ENCODE measurements around the gene ZBTB47.

Gene ZBTB47

DNA sequence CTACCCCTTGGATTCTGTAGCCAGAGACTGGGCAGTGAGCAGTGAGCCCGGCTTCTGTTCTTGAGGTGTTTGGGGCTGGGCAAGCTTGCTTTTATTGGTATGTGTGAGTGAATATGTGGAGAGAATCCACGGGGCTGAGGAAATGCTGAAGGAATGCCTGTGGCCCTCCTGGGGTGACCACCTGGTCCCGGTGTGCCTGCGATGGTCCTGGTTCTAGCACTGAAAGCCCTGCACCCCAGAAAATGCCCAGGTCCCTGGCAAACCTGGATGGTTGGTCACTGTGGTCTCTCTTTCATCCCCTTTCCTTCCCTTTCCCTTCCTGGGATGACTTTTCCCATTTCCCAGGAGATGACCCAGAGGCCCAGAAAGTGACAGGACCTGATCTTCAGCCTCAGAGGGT lies 4.2 kb downstream of the ZBTB47 start:
- no peak for DNase-seq (ENCODE audit: insufficient read length, low spot score)
- TF ChIP-seq POLR2A (IDR thresholded peaks at IDR 0.05; ENCODE audit: low read depth, low read length) = no peak
- FAIRE-seq = no peak

DNA sequence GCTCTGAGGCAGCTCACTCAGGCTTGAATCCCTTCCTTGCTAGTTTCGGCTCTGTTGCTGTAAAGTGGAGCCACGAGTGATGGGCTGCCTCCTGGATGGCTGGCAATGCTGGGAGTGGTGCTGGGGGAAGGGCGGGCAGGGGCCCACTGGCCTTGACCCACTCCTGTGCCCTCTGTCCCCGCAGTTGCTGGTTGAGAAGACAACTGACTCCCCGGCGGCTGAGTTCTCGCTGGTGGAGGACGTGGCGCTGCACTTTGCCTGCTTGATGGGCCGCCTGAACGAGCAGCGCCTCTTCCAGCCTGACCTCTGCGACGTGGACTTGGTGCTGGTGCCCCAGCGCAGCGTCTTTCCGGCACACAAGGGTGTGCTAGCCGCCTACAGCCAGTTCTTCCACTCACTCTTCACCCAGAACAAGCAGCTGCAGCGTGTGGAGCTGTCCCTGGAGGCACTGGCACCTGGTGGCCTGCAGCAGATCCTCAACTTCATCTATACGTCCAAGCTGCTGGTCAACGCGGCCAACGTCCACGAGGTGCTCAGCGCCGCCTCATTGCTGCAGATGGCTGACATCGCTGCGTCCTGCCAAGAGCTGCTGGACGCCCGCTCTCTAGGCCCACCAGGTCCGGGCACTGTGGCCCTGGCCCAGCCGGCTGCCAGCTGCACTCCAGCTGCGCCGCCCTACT lies 4.7 kb downstream of the ZBTB47 start:
- no peak for DNase-seq (ENCODE audit: insufficient read length, low spot score)
- no peak for FAIRE-seq
- no peak for TF ChIP-seq POLR2A (IDR thresholded peaks at IDR 0.05; ENCODE audit: low read depth, low read length)

DNA sequence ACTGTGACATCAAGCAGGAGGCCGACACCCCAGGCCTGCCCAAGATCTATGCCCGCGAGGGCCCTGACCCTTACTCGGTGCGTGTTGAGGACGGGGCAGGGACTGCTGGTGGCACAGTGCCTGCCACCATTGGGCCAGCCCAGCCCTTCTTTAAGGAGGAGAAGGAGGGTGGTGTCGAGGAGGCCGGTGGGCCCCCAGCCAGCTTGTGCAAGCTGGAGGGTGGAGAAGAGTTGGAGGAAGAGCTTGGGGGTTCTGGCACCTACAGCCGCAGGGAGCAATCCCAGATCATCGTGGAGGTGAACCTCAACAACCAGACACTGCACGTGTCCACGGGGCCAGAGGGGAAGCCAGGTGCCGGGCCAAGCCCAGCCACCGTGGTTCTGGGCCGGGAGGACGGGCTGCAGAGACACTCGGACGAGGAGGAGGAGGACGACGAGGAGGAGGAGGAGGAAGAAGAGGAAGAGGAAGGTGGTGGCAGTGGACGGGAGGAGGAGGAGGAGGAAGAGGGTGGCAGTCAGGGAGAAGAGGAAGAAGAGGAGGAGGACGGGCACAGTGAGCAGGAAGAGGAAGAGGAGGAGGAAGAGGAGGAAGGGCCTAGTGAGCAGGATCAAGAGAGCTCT lies 5.4 kb downstream of the ZBTB47 start:
- TF ChIP-seq POLR2A (IDR thresholded peaks at IDR 0.05; ENCODE audit: low read depth, low read length) = no peak
- FAIRE-seq = no peak

DNA sequence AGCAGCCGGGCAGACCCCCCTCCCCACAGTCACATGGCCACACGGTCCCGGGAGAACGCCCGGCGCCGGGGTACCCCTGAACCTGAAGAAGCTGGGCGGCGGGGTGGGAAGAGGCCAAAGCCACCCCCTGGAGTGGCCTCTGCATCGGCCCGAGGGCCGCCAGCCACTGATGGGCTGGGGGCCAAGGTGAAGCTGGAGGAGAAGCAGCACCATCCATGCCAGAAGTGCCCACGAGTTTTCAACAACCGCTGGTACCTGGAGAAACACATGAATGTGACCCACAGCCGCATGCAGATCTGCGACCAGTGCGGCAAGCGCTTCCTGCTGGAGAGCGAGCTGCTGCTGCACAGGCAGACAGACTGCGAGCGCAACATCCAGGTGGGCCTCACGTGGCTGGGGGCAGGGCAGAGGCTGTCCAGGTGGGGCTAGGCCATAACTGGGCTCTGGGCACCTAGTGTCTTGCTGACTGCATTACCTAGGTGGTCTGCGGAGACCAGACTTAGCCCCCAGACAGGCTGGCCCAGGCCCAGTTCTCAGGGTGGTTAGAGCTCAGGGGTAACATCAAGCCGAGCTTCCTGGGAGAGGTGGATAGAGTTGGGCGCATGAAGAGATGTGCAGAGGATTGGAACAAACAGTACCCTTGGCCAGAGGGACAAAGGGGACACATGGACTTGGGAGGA lies 6.1 kb downstream of the ZBTB47 start:
- no peak for TF ChIP-seq POLR2A (IDR thresholded peaks at IDR 0.05; ENCODE audit: low read depth, low read length)
- DNase-seq (ENCODE audit: insufficient read length, low spot score) = no peak
- no peak for FAIRE-seq

More for the DNA sequence above, 5.4 kb downstream of the ZBTB47 start:
- no peak for DNase-seq (ENCODE audit: insufficient read length, low spot score)

DNA sequence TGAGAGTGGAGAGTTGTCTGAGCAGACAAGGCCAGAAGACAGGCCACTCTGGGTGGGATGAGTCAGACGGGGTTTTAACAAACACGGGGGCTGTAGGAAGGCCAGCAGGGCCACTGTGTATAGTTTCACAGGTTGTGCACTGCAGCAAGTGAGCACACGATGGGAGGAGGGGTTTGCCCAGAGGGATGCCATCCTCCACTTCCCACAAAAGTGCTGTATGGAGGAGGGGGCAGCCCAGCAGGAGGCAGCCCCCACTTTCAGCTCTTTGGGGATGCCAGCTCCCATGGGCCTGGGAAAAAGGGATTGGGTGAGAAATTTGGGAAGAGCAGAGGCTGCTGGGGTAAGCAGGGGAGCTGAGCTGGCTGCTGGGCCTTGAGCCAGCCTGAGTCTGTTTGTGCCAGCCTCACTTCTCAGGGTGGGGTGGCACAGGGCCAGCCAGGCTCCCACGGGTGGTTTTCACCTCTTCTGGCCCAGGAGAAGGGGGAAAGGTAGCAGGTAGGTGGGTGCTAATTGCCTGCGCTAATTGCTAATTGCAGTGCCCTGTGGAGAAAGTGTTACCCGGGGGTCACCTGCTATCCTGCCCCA lies 6.7 kb downstream of the ZBTB47 start:
- DNase-seq (ENCODE audit: insufficient read length, low spot score) = no peak
- no peak for TF ChIP-seq POLR2A (IDR thresholded peaks at IDR 0.05; ENCODE audit: low read depth, low read length)
- FAIRE-seq = no peak

DNA sequence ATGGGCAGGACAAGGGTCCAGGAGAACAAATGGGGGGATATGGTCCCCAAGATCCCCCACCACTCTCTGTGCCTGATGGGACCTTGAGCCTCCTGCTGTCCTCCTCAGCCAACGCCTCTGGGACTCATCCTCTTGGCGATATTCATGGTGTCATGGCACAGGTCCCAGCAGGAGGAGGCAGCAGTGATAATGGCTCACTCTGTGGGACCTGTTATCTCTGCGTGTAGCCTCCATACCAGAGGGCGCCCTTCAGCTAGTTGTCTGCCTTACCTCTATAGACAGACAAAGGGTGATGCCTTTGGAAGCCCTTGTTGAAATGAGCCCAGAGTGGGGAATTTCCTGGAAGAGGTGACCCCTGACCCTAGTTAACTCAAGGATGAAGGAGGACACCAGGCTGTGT lies 7.4 kb downstream of the ZBTB47 start:
- no peak for TF ChIP-seq POLR2A (IDR thresholded peaks at IDR 0.05; ENCODE audit: low read depth, low read length)
- no peak for FAIRE-seq
- no peak for DNase-seq (ENCODE audit: insufficient read length, low spot score)

DNA sequence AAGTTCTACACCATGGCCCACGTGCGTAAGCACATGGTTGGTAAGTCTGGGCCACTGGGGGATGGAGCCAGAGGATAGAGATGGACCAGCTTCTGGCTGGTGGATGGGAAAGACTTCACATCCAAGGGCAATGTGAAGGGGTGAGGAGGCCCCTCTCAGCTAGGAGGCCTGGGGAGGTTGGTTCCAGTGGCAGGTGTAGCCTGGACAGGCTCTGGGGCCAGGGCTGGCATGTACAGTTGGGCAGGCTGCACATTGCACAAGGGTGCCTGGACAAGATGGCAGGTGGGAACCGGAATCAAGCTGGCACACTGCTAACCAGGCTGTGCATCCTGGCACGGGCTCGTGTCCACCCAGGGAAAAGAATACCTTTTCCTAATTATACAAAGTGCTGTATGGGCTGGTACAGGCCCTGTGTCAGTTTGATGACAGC lies 8.1 kb downstream of the ZBTB47 start:
- DNase-seq (ENCODE audit: insufficient read length, low spot score) (no peak), FAIRE-seq (no peak)
- no peak for TF ChIP-seq POLR2A (IDR thresholded peaks at IDR 0.05; ENCODE audit: low read depth, low read length)

DNA sequence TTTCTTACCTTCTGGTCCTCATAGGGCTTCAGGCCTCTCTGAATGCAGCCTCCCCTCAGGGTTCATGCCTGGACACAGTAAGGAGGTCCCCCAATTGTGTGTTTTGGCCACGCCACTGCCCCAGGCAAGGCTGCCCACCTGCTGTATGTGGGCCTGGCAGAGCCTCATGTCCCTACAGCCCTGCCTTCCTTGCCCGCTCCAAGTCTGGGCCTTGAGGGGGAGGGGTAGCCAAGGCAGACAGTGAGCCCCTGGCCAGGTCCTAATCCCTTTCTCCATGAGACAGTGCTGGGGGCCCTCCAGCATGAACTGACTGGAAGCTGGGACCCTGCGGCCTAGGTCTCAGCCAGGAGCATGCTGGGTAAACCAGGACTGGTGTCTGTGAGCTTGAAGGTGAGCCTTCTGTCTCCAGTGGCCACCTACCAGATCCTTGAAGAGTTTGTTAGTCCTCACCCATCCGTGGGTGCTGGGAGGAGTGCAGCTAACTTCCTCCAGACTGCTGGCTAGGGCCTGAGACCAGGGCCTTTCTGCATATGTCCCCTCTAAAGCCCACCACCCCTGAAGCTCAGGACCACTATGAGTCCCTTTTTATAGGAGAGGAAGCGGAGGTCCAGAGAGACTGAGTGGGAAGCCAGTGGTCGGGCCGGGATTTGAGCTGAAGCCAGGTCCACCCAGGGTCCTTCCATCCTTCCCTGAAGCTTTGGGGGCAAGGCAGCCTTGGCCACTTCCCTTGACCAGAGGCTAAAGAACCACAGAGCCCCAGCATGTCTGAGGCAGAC lies 8.7 kb downstream of the ZBTB47 start:
- TF ChIP-seq POLR2A (IDR thresholded peaks at IDR 0.05; ENCODE audit: low read depth, low read length) = no peak
- FAIRE-seq = no peak
- DNase-seq (ENCODE audit: insufficient read length, low spot score) = no peak

DNA sequence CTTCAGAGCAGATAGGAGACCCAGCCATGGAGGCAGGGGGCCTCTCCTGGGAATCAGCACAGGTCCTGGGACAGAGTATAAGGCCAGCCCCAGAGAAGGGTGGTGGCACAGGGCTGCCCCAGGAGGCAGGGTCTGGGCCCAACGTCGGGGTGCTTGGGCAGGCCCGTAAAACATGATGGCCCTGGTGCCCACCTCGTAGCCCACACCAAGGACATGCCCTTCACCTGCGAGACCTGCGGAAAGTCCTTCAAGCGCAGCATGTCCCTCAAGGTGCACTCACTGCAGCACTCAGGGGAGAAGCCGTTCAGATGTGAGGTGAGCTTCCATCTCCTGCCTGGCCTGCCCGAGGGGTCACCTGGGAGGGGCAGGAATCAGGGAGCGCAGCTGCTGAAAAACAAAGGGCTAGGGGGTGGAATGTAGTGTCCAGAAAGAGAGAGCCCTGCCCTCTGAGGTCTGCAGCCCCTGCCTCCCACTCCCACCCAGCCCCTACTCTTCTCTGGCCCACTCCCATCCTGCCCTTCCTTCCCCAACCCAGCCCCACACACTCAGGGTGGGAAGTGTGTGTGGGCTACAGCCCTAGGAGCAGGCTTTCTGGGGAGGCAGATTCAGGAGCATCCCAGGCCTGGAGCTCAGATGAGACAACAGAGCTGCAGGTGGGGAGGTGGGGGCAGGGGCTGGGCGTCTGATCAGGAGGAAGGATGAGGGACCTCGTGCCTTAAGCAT lies 9.5 kb downstream of the ZBTB47 start:
- no peak for TF ChIP-seq POLR2A (IDR thresholded peaks at IDR 0.05; ENCODE audit: low read depth, low read length)
- DNase-seq (ENCODE audit: insufficient read length, low spot score) (no peak), FAIRE-seq (no peak)

DNA sequence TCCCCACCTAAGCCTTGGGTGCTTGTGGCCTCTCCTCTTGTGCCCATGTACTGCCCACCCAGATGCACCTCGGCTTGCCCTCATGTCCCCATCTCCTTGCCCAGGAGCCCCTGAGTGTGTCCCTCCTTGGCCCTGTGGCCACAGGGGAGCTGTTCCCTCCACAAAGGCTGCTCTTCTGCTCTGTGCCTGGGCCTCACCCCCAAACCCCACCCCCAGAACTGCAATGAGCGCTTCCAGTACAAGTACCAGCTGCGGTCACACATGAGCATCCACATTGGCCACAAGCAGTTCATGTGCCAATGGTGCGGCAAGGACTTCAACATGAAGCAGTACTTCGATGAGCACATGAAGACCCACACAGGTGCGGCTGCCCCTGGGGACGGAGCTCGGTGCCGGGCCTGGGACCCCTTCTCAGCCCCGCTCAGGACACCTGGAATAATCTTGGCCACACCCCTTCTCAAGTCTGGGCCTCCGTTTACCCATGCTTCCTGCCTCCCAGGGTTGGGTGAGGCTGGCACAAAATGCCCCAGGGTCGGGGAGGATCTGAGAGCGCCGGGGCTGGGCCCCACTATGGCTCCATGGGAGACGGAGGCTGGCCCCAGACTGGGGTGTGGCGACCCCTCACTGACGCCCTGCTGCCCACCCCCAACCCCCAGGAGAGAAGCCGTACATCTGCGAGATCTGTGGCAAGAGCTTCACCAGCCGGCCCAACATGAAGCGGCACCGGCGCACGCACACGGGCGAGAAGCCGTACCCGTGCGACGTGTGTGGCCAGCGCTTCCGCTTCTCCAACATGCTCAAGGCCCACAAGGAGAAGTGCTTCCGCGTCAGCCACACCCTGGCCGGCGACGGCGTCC lies 10.3 kb downstream of the ZBTB47 start:
- FAIRE-seq (no peak), DNase-seq (ENCODE audit: insufficient read length, low spot score) (no peak)
- no peak for TF ChIP-seq POLR2A (IDR thresholded peaks at IDR 0.05; ENCODE audit: low read depth, low read length)

DNA sequence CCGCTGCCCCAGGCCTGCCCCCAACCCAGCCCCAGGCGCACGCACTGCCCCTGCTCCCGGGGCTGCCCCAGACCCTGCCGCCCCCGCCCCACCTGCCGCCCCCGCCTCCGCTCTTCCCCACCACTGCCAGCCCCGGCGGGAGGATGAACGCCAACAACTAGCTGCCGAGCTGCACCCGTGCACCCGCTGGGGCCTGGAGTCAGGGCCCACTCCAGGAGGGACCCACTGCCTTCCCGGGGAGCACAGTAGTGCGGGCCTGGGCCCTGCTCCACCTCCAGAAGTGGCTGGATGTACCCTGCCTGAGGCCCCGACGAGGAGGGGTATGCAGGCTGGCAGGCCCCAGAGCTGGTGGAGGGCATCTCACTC lies 10.9 kb downstream of the ZBTB47 start:
- DNase-seq (ENCODE audit: insufficient read length, low spot score) = no peak
- no peak for TF ChIP-seq POLR2A (IDR thresholded peaks at IDR 0.05; ENCODE audit: low read depth, low read length)
- FAIRE-seq = no peak

DNA sequence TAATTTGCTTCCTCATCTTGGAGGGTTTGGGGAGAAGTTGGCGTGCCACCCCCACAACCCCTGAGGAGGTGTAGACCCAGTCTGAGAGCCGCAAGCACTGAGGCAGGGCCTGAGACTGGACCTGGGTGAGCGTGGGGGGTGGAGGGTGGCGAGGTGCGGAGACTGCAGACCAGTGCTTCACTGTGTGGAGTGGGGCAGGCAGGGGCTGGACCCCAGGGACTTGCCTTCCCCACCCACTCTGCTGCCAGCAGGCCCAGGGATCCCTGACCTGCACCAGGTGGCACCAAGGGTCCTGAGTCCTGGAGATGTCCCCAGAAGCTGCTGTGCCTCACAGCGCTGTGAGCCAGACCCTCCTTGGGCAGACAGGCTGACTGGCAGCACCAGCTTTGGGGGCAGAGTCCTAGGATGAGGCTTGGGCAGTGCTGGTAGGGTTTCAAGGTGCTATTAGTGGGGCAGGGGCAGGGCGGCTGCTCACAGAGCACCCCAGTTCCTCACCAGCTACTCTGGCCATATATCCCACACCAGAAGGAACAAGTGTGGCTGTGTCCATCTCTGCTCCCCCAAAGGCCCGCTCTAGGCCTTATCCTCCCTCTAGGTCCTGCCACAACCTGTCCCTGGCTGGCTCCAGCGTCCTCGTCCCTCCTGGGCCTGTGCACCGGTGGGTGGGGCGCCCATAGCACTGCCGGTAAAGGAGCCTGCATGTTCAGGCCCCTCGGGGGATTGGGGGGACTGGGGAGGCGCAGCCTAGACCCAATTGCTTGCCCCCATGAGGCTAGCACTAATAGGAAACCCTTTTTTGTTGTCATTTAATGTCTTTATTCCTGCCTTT lies 11.8 kb downstream of the ZBTB47 start:
- FAIRE-seq = no peak
- TF ChIP-seq POLR2A (IDR thresholded peaks at IDR 0.05; ENCODE audit: low read depth, low read length) = no peak
- DNase-seq (ENCODE audit: insufficient read length, low spot score) = no peak

All from H54 (cell line).